Upper lobe of left lung (tissue), 4 donors: ENCODE results near the gene TGM2.

ENCODE experiments used
- CTCF ChIP-seq, 6 experiments: fragments of 450-650 bp in 4 of 6; fragments of 200-600 bp in 2 of 6; sonication (generic) in 2 of 6; IDR thresholded peaks; one replicate each; pipeline ENCODE4 v1.5.1; 2016 to 2019; ENCODE audit warnings: antibody characterized with exemption in 6 of 6
- POLR2A ChIP-seq, 4 donors: fragments of 450-650 bp; IDR thresholded peaks; one replicate each; pipeline ENCODE4 v1.5.1; 2016 to 2017; ENCODE audit warnings: antibody characterized with exemption in 4 of 4, mild to moderate bottlenecking in 2 of 4
- POLR2AphosphoS5 ChIP-seq, 2 donors: sonication (generic); formaldehyde crosslinking; IDR thresholded peaks; one replicate each; pipeline ENCODE4 v1.5.1; 2017; ENCODE audit warnings: antibody characterized with exemption in 2 of 2

- TF ChIP-seq CTCF (IDR thresholded peaks at IDR 0.05) (no peak), POLR2A (IDR thresholded peaks at IDR 0.05) (no peak), POLR2AphosphoS5 (IDR thresholded peaks at IDR 0.05) (no peak)
Observed at GRCh38 chr20:38130687-38131587, 34.1 kb downstream of the TGM2 start.
